Heart left ventricle (tissue), 16 donors: ENCODE results near the gene RABL6. TPM values are rescaled to one million over a fixed set of nuclear protein-coding genes. Genes with fewer than 3 reads are reported as not detected.
A peak's percentile ranks its signal among the peaks of the same experiment; 100 is the strongest.
"Not testable (repeated sequence)": the region's sequence is repeated elsewhere in the genome, so short reads cannot be mapped to it uniquely, and the experiment has no call there.

Experiments
- ATAC-seq, 4 donors: fragments of 200-7000 bp; cut with Tn5 transposase; one replicate each; pipeline ENCODE4 v1.9.1; 2020 to 2022; ENCODE audit warnings: moderate library complexity in 4 of 4, mild to moderate bottlenecking in 3 of 4, moderate number of reproducible peaks in 1 of 4
- DNase-seq, 5 donors: peaks; one replicate each; pipeline ENCODE4 v3.0.0-alpha.2; 2020
- H3K27ac ChIP-seq, 12 donors: fragments of 200-600 bp; sonication (generic) in 4 of 12; one replicate each; pipeline versions ENCODE4 v1.5.0 to v1.8.0; 2016 to 2022; ENCODE audit warnings: mild to moderate bottlenecking in 2 of 12
- H3K27me3 ChIP-seq, 9 donors: fragments of 200-600 bp; sonication (generic) in 2 of 9; one replicate each; pipeline versions ENCODE4 v1.5.1 to v1.8.0; 2016 to 2022; ENCODE audit warnings: mild to moderate bottlenecking in 3 of 9
- H3K36me3 ChIP-seq, 9 donors: fragments of 200-600 bp; sonication (generic) in 2 of 9; one replicate each; pipeline versions ENCODE4 v1.5.0 to v1.8.0; 2018 to 2022; ENCODE audit warnings: mild to moderate bottlenecking in 2 of 9
- H3K4me1 ChIP-seq, 12 donors: fragments of 200-600 bp; sonication (generic) in 4 of 12; one replicate each; pipeline versions ENCODE4 v1.5.0 to v1.8.0; 2016 to 2022; ENCODE audit warnings: mild to moderate bottlenecking in 3 of 12
- H3K4me3 ChIP-seq, 12 donors: fragments of 200-600 bp; sonication (generic) in 4 of 12; one replicate each; pipeline versions ENCODE4 v1.5.0 to v1.8.0; 2017 to 2022; ENCODE audit warnings: mild to moderate bottlenecking in 9 of 12, moderate library complexity in 4 of 12
- H3K9me3 ChIP-seq, 12 donors: fragments of 200-600 bp; sonication (generic) in 4 of 12; one replicate each; pipeline versions ENCODE4 v1.5.0 to v1.8.0; 2016 to 2022; ENCODE audit warnings: mild to moderate bottlenecking in 1 of 12
- CTCF ChIP-seq, 12 donors: fragments of 200-600 bp; sonication (generic) in 4 of 12; IDR thresholded peaks; one replicate each; pipeline versions ENCODE4 v1.5.0 to v1.8.0; 2018 to 2022; ENCODE audit warnings: antibody characterized with exemption in 12 of 12, mild to moderate bottlenecking in 5 of 12
- POLR2A ChIP-seq, 2 donors: fragments of 450-650 bp; IDR thresholded peaks; one replicate each; pipeline ENCODE4 v1.6.1; 2017; ENCODE audit warnings: antibody characterized with exemption in 2 of 2, mild to moderate bottlenecking in 2 of 2, moderate library complexity in 2 of 2
- WGBS, 4 donors: extraction: QIAGEN DNeasy Blood & Tissue Kit in 2 of 4; methylation state at CpG; one replicate each; pipeline versions ENCODE4 v1.1.5 to v1.1.7; 2013 to 2018; 5-methylcytosine and 5-hydroxymethylcytosine counted together
- intact Hi-C, 10 donors: fragments of 100-400 bp; cut with DNase I; formaldehyde crosslinking; loops; one replicate each; pipeline versions ENCODE4 v1.11.1 to v1.14.2; 2022
- polyA plus RNA-seq, 2 donors: library from polyadenylated mRNA; stranded (reverse); fragments of 200-250 nt; gene quantifications; one replicate each; pipeline ENCODE4 v1.2.3, GENCODE V29; 2013
- total RNA-seq, 9 donors: library from RNA; depleted of rRNA in 2 of 9; stranded (reverse); fragments of >200 nt in 2 of 9; fragmentation: NEBNext Ultra II Directional in 3 of 9; extraction: Animal tissue kit (Norgen Biotek cat#: 25700) in 3 of 9; gene quantifications; one replicate each; pipeline versions ENCODE4 v1.1.0 to v1.2.4, GENCODE V29; 2016 to 2023
- donor health status: ischemic (EF 13 %, LVEDD 7.1; RV severe dilation, severe dysfunction).
- donor health status: healthy with polysubstance abuse.
- donor health status: DM: no; HTN: yes; CAD: no.
- donor health status: DM: no; HTN: no; CAD: no.
- donor health status: ischemic (EF 25% LVEDD 6.9; RV normal size, moderate dysfunction).
- donor health status: ischemic (EF 25% LVEDD 5.7; RV mildly dilated, moderate dysfunction).
- donor health status: healthy.
- donor health status: DM: yes; HTN: yes; CAD: no.
- donor health status: ischemic (EF 35%, LVEDD 5.7; RV mildly dilated, moderate dysfunction).
- donor health status: nonischemic (EF 11% LVEDD 7.7; RV severe dilation, severe dysfunction).
- donor health status: DM: yes; HTN: yes; CAD: no.
- donor health status: PGD.
- donor health status: ischemic (EF 29% LVEDD 5.4; RV normal size, mild dysfunction).
- donor health status: nonischemic (EF 23%, LVEDD 6.1; RV moderate dilation, normal function).

RABL6 gene
- total and polyA plus RNA-seq, 11 donors, result 59.4 to 90.8 (median 71.6) TPM

GRCh38 chr9:136843801-136844740 lies 36.3 kb downstream of the RABL6 start:
- not testable (repeated sequence) for ATAC-seq, H3K9me3 ChIP-seq
- intact Hi-C loops, result loop anchor here in 4 of 10 donors (5.0 to 10.0 kb wide), 3 partner anchors 49 to 191 kb away; partner anchors contain the start of genes CCDC183 (in 2 of the 4), FUT7 (in 2 of the 4), TMEM141 (in 2 of the 4) and FBXW5 (in 1 of the 4)
- peak overlapping the region in 2 of 12 donors; percentile 50 to 82 for H3K27ac ChIP-seq
- H3K27me3 ChIP-seq, result peaks cover 0 to 44% (median 19%) of the 10 kb centered on the region in 9 donors
- WGBS, 4 donors, result 2 to 11% (median 9%) methylated on average over 12 to 99 of the region's 99 CpGs
- H3K36me3 ChIP-seq, result peaks cover 0 to 20% (median 10%) of the 10 kb centered on the region in 9 donors
- peak; percentile 62 to 81 (median 75) for TF ChIP-seq CTCF (IDR thresholded peaks at IDR 0.05)
- DNase-seq, result peak in 1 of 5 donors; percentile 55
- H3K4me3 ChIP-seq, result peak overlapping the region in 4 of 12 donors; percentile 16 to 66 (median 37)
- peaks cover 10 to 72% (median 37%) of the 10 kb centered on the region in 12 donors for H3K4me1 ChIP-seq

- WGBS, 4 donors, result 19 to 36% (median 25%) methylated on average over 50 to 88 of the region's 88 CpGs
- DNase-seq, result no peak
- no peak overlapping the region for H3K27ac ChIP-seq
- H3K9me3 ChIP-seq, result no peaks in the 10 kb centered on the region
- intact Hi-C loops, result loop anchor here in 9 of 10 donors (5.0 to 10.0 kb wide), 6 partner anchors 50 to 192 kb away; partner anchors contain the start of genes TMEM141 (in 6 of the 9), FBXW5 (in 4 of the 9), CCDC183 (in 2 of the 9) and FUT7 (in 2 of the 9)
- H3K4me1 ChIP-seq, result peaks cover 10 to 75% (median 40%) of the 10 kb centered on the region in 12 donors
- H3K4me3 ChIP-seq, result no peak overlapping the region
- H3K27me3 ChIP-seq, result peaks cover 0 to 44% (median 19%) of the 10 kb centered on the region in 9 donors
- no peak for ATAC-seq
- H3K36me3 ChIP-seq, result peaks cover 0 to 12% (median 3%) of the 10 kb centered on the region in 9 donors
- no peak for TF ChIP-seq POLR2A (IDR thresholded peaks at IDR 0.05)
- no peak for TF ChIP-seq CTCF (IDR thresholded peaks at IDR 0.05)
Observed at GRCh38 chr9:136844761-136845464, 37.2 kb downstream of the RABL6 start.

GRCh38 chr9:136845465-136846260 lies 37.9 kb downstream of the RABL6 start:
- ATAC-seq (no peak), DNase-seq (no peak)
- Histone ChIP-seq H3K9me3 (no peaks in the 10 kb centered on the region), H3K27ac (no peak overlapping the region), H3K4me3 (no peak overlapping the region), H3K27me3 (peaks cover 0 to 44% (median 19%) of the 10 kb centered on the region in 9 donors), H3K36me3 (peaks cover 0 to 8% (median 3%) of the 10 kb centered on the region in 9 donors), H3K4me1 (peaks cover 14 to 79% (median 47%) of the 10 kb centered on the region in 12 donors)
- TF ChIP-seq POLR2A (IDR thresholded peaks at IDR 0.05) (no peak), CTCF (IDR thresholded peaks at IDR 0.05) (no peak)
- intact Hi-C loops, result loop anchor here in 9 of 10 donors (5.0 to 10.0 kb wide), 6 partner anchors 51 to 192 kb away; partner anchors contain the start of genes TMEM141 (in 6 of the 9), FBXW5 (in 3 of the 9), CCDC183 (in 2 of the 9) and FUT7 (in 2 of the 9)
- WGBS, 4 donors, result 33 to 40% (median 37%) methylated on average over 50 to 102 of the region's 102 CpGs
